ENCODE measurements around the gene TBK1. TPM values are rescaled to one million over a fixed set of nuclear protein-coding genes. Genes with fewer than 3 reads are reported as not detected.

TBK1 gene
- total and polyA plus RNA-seq, 2 of the 13 experiments (the other 11 are each of a cell fraction or from before 2014, with no cell fraction given), result 10.3 to 25.2 TPM

GRCh38 chr12:64404470-64405256, 47.3 kb upstream of the TBK1 start (continued):
- TF ChIP-seq ZEB1 (IDR thresholded peaks at IDR 0.05; ENCODE audit: insufficient replicate concordance, low read depth), result no peak
- TF ChIP-seq ZNF549 (CRISPR knock-in tag; IDR thresholded peaks at IDR 0.05), result no peak
- TF ChIP-seq SPEN (CRISPR knock-in tag; IDR thresholded peaks at IDR 0.05; ENCODE audit: low read depth), result peak; percentile 64
- TF ChIP-seq, protein P1, sequence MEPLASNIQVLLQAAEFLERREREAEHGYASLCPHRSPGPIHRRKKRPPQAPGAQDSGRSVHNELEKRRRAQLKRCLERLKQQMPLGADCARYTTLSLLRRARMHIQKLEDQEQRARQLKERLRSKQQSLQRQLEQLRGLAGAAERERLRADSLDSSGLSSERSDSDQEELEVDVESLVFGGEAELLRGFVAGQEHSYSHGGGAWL (CRISPR knock-in tag; IDR thresholded peaks at IDR 0.05), result peak; percentile 64
- peak; percentile 38; the same call in 1 of the 2 replicates for TF ChIP-seq GATA4 (IDR thresholded peaks at IDR 0.05; ENCODE audit: borderline replicate concordance, low read depth)
- TF ChIP-seq, protein P2, sequence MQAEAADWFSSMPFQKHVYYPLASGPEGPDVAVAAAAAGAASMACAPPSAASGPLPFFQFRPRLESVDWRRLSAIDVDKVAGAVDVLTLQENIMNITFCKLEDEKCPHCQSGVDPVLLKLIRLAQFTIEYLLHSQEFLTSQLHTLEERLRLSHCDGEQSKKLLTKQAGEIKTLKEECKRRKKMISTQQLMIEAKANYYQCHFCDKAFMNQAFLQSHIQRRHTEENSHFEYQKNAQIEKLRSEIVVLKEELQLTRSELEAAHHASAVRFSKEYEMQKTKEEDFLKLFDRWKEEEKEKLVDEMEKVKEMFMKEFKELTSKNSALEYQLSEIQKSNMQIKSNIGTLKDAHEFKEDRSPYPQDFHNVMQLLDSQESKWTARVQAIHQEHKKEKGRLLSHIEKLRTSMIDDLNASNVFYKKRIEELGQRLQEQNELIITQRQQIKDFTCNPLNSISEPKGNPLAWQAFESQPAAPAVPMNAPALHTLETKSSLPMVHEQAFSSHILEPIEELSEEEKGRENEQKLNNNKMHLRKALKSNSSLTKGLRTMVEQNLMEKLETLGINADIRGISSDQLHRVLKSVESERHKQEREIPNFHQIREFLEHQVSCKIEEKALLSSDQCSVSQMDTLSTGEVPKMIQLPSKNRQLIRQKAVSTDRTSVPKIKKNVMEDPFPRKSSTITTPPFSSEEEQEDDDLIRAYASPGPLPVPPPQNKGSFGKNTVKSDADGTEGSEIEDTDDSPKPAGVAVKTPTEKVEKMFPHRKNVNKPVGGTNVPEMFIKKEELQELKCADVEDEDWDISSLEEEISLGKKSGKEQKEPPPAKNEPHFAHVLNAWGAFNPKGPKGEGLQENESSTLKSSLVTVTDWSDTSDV (CRISPR knock-in tag; IDR thresholded peaks at IDR 0.05), result no peak
- TF ChIP-seq ZNF329 (CRISPR knock-in tag; IDR thresholded peaks at IDR 0.05; ENCODE audit: low read depth), result no peak
- TF ChIP-seq, protein P3, sequence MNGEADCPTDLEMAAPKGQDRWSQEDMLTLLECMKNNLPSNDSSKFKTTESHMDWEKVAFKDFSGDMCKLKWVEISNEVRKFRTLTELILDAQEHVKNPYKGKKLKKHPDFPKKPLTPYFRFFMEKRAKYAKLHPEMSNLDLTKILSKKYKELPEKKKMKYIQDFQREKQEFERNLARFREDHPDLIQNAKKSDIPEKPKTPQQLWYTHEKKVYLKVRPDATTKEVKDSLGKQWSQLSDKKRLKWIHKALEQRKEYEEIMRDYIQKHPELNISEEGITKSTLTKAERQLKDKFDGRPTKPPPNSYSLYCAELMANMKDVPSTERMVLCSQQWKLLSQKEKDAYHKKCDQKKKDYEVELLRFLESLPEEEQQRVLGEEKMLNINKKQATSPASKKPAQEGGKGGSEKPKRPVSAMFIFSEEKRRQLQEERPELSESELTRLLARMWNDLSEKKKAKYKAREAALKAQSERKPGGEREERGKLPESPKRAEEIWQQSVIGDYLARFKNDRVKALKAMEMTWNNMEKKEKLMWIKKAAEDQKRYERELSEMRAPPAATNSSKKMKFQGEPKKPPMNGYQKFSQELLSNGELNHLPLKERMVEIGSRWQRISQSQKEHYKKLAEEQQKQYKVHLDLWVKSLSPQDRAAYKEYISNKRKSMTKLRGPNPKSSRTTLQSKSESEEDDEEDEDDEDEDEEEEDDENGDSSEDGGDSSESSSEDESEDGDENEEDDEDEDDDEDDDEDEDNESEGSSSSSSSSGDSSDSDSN (CRISPR knock-in tag; IDR thresholded peaks at IDR 0.05), result peak; percentile 88
- peak; percentile 82 for TF ChIP-seq ZNF501 (CRISPR knock-in tag; IDR thresholded peaks at IDR 0.05)
- TF ChIP-seq, protein P4, sequence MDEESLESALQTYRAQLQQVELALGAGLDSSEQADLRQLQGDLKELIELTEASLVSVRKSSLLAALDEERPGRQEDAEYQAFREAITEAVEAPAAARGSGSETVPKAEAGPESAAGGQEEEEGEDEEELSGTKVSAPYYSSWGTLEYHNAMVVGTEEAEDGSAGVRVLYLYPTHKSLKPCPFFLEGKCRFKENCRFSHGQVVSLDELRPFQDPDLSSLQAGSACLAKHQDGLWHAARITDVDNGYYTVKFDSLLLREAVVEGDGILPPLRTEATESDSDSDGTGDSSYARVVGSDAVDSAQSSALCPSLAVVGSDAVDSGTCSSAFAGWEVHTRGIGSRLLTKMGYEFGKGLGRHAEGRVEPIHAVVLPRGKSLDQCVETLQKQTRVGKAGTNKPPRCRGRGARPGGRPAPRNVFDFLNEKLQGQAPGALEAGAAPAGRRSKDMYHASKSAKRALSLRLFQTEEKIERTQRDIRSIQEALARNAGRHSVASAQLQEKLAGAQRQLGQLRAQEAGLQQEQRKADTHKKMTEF (CRISPR knock-in tag; IDR thresholded peaks at IDR 0.05), result peak; percentile 63; the same call in 1 of the 2 replicates
- TF ChIP-seq IKZF1 (IDR thresholded peaks at IDR 0.05), result no peak
- TF ChIP-seq POLR2AphosphoS5 (IDR thresholded peaks at IDR 0.05; ENCODE audit: low read depth, low read length), result peak; percentile 65
- peak; percentile 82 for TF ChIP-seq ZFY (CRISPR knock-in tag; IDR thresholded peaks at IDR 0.05)
- TF ChIP-seq GFI1 (CRISPR knock-in tag; IDR thresholded peaks at IDR 0.05; ENCODE audit: borderline replicate concordance), result peak; percentile 45; the same call in 1 of the 2 replicates
- TF ChIP-seq, protein P5, sequence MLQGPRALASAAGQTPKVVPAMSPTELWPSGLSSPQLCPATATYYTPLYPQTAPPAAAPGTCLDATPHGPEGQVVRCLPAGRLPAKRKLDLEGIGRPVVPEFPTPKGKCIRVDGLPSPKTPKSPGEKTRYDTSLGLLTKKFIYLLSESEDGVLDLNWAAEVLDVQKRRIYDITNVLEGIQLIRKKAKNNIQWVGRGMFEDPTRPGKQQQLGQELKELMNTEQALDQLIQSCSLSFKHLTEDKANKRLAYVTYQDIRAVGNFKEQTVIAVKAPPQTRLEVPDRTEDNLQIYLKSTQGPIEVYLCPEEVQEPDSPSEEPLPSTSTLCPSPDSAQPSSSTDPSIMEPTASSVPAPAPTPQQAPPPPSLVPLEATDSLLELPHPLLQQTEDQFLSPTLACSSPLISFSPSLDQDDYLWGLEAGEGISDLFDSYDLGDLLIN (CRISPR knock-in tag; IDR thresholded peaks at IDR 0.05; ENCODE audit: borderline replicate concordance), result peak; percentile 41; the same call in 1 of the 2 replicates
- TF ChIP-seq GMEB1 (CRISPR knock-in tag; IDR thresholded peaks at IDR 0.05; ENCODE audit: borderline replicate concordance), result peak; percentile 62; the same call in 1 of the 2 replicates
- peak; percentile 76 for TF ChIP-seq ZNF777 (CRISPR knock-in tag; IDR thresholded peaks at IDR 0.05)
- TF ChIP-seq ZNF350 (CRISPR knock-in tag; IDR thresholded peaks at IDR 0.05; ENCODE audit: borderline replicate concordance, low read depth), result peak; percentile 67; the same call in 1 of the 2 replicates
- no peak for TF ChIP-seq ZSCAN31 (CRISPR knock-in tag; IDR thresholded peaks at IDR 0.05; ENCODE audit: low read depth)
